Kidney tubule cell (primary cell): ENCODE measurements around the gene WTIP.
A peak's percentile ranks its signal among the peaks of the same experiment; 100 is the strongest.
"Not testable (repeated sequence)": the region's sequence is repeated elsewhere in the genome, so short reads cannot be mapped to it uniquely, and the experiment has no call there.

ENCODE experiments used
- DNase-seq: peaks from one replicate; pipeline ENCODE4 v3.0.0-alpha.2; 2018; ENCODE audit warnings: low spot score

The WTIP gene

DNA sequence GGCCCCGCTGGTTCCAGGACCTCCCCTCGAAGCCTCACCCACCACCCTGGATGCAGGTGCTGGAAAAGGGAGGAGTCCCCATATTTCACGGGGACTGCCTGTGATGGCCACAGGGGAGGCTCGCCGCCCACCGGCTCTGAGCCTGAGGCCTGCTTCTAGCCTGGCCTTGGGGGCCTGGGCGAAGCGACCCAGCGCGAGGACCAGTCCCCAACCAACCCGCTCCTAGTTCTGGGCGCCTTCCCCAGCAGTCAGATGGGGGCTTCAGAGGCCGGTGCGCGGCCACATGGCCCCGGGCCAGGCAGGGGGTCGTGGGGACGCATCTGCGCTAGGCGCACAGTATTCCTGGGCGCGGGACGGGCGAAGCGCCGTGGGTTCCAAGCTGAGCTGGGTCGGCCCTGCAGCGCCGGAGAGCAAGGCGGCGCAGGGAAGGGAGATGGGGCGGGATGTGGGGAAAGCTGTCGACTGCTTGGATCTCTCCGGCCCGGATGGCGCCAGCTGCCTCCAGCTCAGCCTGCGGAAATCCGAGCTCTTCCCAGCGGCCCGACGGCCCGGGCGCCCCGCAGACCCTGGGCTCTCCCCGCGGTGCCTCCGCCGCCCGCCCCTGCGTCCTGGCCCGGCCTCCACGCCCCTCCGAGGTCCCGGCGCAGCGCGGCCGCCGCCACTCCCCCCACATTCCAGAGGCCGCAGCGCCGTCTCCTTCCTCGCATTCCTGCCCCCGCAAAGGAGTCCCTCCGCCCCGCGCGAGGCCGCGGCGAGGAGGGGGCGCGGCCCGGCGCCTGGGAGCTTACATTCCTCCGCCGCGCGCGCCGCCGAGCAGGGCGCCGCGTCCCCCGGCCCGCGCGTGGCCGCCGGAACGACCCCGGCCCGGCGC is at the start of gene WTIP:
WTIP (plus strand) TSS at position 788 of the 871 bp plus-strand sequence. CDS start 217 bp downstream, outside the sequence.
- peak; percentile 86 for DNase-seq

DNA sequence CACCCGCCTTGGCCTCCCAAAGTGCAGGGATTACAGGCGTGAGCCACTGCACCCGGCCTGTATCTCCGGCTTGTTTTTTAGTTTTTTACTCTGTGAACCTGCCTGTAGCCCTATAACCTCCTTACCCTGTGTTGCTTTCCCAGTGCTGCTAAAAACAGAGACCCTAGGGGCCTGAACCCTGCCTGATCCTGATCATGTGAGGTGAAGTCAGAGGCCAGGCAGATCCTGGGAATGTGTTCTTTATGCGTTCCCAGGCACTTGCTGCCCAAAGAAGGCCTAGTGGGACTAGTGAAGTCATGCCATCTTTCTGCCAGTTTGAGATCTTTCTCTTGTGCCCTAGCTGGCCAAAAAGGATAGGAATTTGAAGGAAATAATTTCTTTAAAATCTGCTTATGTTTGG is 48.8 kb upstream of the WTIP start:
- DNase-seq: no peak

GRCh38 chr19:34436716-34437115 is 44.8 kb upstream of the WTIP start:
- no peak for DNase-seq

- DNase-seq: no peak
Observed at GRCh38 chr19:34448191-34448590, 33.4 kb upstream of the WTIP start.

GRCh38 chr19:34452723-34453122 is 28.8 kb upstream of the WTIP start:
- DNase-seq: no peak

- no peak for DNase-seq
Observed at GRCh38 chr19:34454091-34454490, 27.5 kb upstream of the WTIP start.

- no peak for DNase-seq
Observed at GRCh38 chr19:34454685-34455084, 26.9 kb upstream of the WTIP start.

GRCh38 chr19:34455783-34456480 is 25.6 kb upstream of the WTIP start:
- DNase-seq: not testable (repeated sequence)

- DNase-seq: no peak
Observed at GRCh38 chr19:34457446-34457845, 24.1 kb upstream of the WTIP start.

GRCh38 chr19:34458677-34459076 is 22.9 kb upstream of the WTIP start:
- DNase-seq: no peak

DNA sequence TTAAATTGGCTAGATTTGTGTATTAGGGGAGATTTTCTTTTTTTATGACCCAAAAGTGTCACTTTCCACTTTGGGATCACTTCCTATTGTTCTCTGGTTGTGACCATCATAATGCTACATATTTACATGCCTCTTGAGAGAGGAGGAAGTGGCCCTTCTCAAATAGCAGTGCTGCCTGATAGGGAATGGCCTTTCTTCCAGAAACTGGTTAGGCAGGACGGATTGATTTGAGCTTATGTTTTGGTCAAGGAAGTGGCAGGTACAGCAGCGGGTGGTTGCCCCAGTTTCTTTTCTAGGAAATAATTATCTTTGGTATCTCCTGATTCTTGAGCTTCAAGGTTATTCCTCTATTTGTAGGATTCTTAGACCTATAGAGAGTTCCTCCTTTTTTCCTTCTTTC is 21.9 kb upstream of the WTIP start:
- no peak for DNase-seq

DNA sequence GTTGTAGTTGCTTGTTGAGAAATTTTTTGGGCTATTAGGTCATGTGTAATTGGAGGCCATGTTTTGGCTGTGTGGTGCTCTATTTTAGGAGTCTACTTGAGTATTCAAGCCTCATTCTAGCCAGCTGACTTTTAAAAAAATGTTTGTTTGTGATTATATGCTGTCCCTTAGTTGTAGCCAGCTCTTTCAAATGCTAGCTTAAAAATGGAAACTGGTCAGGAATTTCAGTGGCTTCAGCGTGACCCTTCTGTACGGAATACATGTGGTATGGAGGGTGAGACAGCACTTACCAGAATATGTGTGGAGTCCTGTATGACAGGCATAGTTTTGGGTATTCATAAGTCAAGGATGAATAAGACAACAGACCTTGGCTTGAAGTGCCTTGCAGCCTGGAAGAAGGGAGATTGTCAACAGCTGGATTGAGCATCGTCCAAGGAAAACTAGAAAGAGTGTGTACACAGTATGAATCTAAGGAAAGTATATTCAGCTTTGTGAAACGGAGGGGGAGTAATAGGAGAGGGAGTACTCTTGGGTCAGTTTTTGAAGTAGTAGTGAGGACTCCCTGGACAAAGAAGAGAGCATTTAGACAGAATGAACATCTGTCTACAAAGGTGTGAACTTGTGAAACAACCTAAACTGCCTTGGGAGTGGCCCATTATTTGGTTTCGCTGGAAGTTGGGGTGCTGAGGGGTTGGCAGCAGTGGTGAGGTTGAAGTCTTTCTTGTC is 20.0 kb upstream of the WTIP start:
- DNase-seq: no peak

DNA sequence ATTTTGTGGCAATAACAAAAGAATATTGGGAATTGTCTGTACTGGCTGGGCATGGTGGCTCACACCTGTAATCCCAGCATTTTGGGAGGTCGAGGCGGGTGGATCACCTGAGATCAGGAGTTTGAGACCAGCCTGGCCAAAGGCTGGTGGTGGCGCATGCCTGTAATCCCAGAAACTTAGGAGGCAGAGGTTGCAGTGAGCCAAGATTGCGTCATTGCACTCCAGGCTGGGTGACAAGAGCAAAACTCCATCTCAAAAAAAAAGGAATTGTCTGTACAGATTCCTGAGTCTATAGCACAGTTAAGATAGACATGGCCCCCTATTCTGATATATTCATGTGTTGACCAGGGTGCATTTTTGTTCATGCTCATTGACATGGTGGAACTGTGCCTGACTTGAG is 16.8 kb upstream of the WTIP start:
- DNase-seq: not testable (repeated sequence)

DNA sequence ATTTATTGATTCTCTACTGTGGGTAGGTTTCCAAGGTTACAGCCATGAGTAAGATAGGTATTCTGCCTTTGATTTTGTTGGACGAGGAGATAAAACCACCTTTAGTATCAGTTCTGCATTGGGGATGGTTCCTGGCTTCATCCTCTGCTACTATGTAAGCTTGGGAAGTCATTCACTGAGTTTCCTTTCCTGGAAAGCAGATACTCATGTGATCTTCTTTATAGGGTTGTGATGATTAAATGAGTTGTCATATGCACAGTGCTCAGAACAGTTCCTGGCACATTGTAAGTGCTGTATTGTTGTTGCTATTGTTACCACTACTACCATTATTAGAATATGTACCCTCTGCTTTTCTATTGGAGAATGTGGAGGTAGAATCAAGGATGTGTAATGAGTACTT is 13.1 kb upstream of the WTIP start:
- no peak for DNase-seq

- DNase-seq: not testable (repeated sequence)
Observed at GRCh38 chr19:34469026-34469425, 12.5 kb upstream of the WTIP start.

DNA sequence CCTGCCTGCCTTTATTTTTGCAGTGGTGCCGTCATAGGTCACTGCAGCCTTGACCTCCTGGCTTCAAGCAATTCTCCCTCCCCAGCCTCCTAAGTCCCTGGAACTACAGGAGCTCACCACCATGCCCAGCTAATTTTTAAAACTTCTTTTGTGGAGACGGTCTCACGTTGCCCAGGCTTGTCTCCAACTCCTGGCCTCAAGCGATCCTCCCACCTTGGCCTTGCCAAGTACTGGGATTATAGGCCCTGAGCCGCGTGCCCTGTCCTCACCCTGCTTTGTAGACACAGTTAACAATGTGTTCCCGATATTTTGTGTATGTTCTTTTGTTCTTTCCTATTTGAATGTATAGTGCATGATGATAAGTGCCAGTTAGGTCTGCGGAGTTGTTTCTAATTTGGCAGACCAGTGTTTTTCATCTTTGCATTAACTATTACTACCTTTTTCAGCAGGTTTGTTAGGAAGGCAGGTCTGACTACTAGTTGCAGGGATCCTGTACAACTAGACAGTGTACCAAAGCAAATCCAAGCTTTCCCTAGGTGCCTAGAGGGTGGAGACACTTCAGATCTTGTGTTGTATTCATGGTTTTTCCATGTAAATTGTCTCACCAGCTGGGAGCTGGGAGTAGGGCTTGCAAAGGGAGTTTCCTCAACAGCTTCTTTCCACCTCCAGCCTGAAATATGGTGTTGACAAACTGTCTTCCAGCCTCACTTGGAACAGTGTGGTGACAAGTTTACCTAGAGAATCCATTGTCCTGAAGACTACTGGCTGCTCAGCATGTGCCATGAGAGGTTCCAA is 9.5 kb upstream of the WTIP start:
- no peak for DNase-seq

DNA sequence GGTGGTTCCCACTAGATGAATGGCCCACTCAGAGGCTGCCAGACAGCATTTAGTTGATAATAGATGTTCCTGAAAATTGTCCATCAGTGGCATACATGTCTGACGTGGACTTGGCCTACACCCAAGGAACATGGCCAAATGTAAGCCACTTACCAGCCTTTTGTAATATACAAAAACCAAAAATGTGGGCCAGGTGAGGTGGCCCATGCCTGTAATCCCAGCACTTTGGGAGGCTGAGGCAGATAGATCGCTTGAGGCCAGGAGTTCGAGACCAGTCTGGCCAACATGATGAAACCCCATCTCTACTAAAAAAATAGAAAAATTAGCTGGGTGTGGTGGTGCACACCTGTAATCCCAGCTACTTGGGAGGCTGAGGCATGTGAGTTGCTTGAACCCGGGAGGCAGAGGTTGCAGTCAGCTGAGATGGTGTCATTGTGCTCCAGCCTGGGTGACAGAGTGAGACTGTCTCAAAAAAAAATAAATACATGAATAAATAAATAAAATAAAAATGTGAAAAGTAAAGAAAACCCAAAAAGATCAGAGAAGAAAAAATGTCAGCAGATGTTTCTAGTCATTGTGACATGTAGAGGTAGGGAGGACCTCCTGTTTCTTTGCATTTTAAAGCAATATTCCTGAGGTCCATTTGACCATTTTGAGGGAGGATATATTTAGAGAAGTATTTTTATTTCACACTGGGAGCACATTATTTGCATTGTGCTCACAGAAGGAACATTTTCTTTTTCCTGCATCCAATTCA is 7.1 kb upstream of the WTIP start:
- DNase-seq: no peak

- DNase-seq: peak; percentile 29
Observed at GRCh38 chr19:34475026-34475974, 6.3 kb upstream of the WTIP start.

GRCh38 chr19:34475975-34476594 is 5.5 kb upstream of the WTIP start:
- no peak for DNase-seq
